ENCODE measurements around the gene RNF19B. TPM values are rescaled to one million over a fixed set of nuclear protein-coding genes. Genes with fewer than 3 reads are reported as not detected.

RNF19B gene
- total RNA-seq, 1 experiment from 2014 or later = 15.0 TPM

- Mint-ChIP-seq H3K27me3 (ENCODE audit: low read depth) (no peaks in the 10 kb centered on the region), H3K27ac (no peak overlapping the region), H3K9me3 (no peaks in the 10 kb centered on the region), H3K4me3 (no peak overlapping the region), H3K4me1 (no peaks in the 10 kb centered on the region), H3K36me3 (ENCODE audit: insufficient read depth in 1 of 3, low read depth in 3 of 3) (peaks cover 36 to 79% (median 63%) of the 10 kb centered on the region in 3 experiments; a peak in 6 of 7 replicates)
- Histone ChIP-seq H3K79me2 (ENCODE audit: insufficient read depth, low read length) (no peaks in the 10 kb centered on the region), H3K79me1 (ENCODE audit: insufficient read depth, low read depth, low read length, poor library complexity, severe bottlenecking) (no peaks in the 10 kb centered on the region), H3K4me1 (ENCODE audit: insufficient read depth, low read length) (no peaks in the 10 kb centered on the region), H2BK20ac (ENCODE audit: low read depth, low read length, poor library complexity, severe bottlenecking) (no peak overlapping the region), H2BK15ac (ENCODE audit: low read depth, low read length) (no peak overlapping the region), H3K9me3 (ENCODE audit: control insufficient read depth, low read depth, low read length) (no peaks in the 10 kb centered on the region), H3K4me2 (ENCODE audit: insufficient read depth, insufficient read length, low read length) (no peak overlapping the region), H3K9ac (ENCODE audit: extremely low read depth, insufficient read length, low read length) (no peak overlapping the region), H2BK12ac (ENCODE audit: insufficient read length, low read depth, low read length) (no peak overlapping the region), H4K5ac (ENCODE audit: insufficient read length, low read depth, low read length) (no peak overlapping the region), H2BK120ac (ENCODE audit: low read depth, low read length, poor library complexity, severe bottlenecking) (no peak overlapping the region), H3K56ac (ENCODE audit: insufficient read length, low read depth, low read length) (no peak overlapping the region), H3K23me2 (ENCODE audit: insufficient read length, low read depth, low read length, poor library complexity, severe bottlenecking) (no peaks in the 10 kb centered on the region), H3K18ac (ENCODE audit: insufficient read length, low read depth, low read length) (no peak overlapping the region), H2AFZ (ENCODE audit: low read length) (no peak overlapping the region), H3K27ac (ENCODE audit: insufficient read length, low read depth, low read length) (no peak overlapping the region), H2AK5ac (ENCODE audit: insufficient read length, low read length) (no peak overlapping the region), H3K27me3 (ENCODE audit: insufficient read depth, low read length) (no peaks in the 10 kb centered on the region), H3T11ph (ENCODE audit: low read length) (no peak overlapping the region), H4K8ac (replicated peaks; ENCODE audit: insufficient read length, low read depth, low read length) (no peak overlapping the region), H4K91ac (ENCODE audit: insufficient read length, low read depth, low read length) (no peak overlapping the region), H2BK5ac (ENCODE audit: insufficient read length, low read length) (no peak overlapping the region), H3K14ac (ENCODE audit: insufficient read depth, low read length) (no peak overlapping the region), H3K23ac (ENCODE audit: insufficient read length, low read depth, low read length) (no peak overlapping the region), H3K4ac (ENCODE audit: low read depth, low read length) (no peak overlapping the region), H4K20me1 (ENCODE audit: control insufficient read depth, insufficient read depth, insufficient read length) (no peaks in the 10 kb centered on the region)
- no CpG with 5 or more reads among the region's 1 CpG for WGBS (ENCODE audit: extremely low coverage, insufficient read length, low lambda C conversion rate)
- DNase-seq = no peak
- no peak for TF ChIP-seq CTCF (conservative IDR thresholded peaks at IDR 0.05)
These were observed 49.2 kb upstream of the RNF19B start for GRCh38 chr1:33013791-33014190.

All from H9 (cell line).